Right renal cortex interstitium (tissue), 3 donors: Measurements from ENCODE around the gene PSMB11. TPM values are rescaled to one million over a fixed set of nuclear protein-coding genes. Genes with fewer than 3 reads are reported as not detected.
"Not testable (repeated sequence)": the region's sequence is repeated elsewhere in the genome, so short reads cannot be mapped to it uniquely, and the experiment has no call there.

Experiments
- DNase-seq, 3 donors: peaks; one replicate each; pipeline ENCODE4 v3.0.0-alpha.2; 2013; ENCODE audit warnings: low read depth in 3 of 3, low spot score in 2 of 3
- polyA plus RNA-seq, 3 donors: library from polyadenylated mRNA; unstranded; fragments of 120-200 nt; gene quantifications; one replicate each; pipeline ENCODE4 v1.2.1, GENCODE V29; 2013; ENCODE audit not compliant: insufficient read length in 3 of 3

The PSMB11 gene
- polyA plus RNA-seq, 3 donors, result not detected

DNA sequence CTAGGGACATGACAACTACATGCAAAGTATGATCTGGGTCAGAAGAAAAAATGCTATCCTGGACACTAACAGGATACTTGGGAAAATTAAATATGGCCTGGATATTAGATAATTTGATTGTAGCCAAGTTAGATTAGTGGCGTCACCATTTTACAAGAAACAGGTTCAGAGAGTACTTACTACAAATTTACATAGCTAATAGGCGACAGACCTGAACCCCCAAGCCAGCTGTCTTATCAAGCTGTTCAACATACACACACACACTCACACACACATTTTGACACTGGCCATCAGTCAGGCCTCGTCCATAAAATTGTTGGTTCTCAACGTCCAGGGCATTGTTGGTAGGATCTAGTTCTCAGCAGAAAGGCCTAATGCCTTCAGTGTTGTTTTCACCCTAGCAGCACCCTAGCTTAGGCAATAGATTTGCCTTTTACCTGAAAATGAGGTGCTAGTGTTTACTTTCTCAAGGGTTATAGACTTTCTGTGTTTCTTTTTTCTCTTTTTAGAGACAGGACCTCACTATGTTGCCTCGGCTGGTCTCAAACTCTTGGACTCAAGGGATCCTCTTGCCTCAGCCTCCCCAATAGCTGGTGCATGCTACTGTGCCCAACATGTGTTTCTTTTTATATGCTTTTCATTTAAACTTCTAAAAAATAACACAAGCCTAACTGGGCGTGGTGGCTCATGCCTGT is 28.8 kb upstream of the PSMB11 start:
- no peak for DNase-seq

GRCh38 chr14:23013749-23014054 is 28.3 kb upstream of the PSMB11 start:
- not testable (repeated sequence) for DNase-seq

- DNase-seq, result no peak
These were observed 26.4 kb upstream of the PSMB11 start for GRCh38 chr14:23015618-23016017.

DNA sequence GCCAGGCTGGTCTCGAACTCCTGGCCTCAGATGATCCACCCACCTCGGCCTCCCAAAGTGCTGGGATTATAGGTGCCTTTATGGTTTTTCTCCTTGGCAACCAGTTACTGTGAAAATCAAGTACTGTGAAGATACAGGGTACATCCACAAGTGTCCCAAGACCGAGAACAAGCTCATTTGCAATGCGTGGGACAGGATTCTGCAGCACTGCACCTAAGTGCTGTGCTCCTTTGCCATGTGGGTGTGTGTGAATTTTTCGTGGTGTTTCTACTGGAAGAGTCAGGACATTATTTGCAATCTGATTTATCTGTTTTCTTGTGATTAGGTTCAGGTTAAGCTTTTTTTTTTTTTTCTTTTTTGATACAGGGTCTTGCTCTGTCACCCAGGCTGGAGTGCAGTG is 24.9 kb upstream of the PSMB11 start:
- no peak for DNase-seq

DNA sequence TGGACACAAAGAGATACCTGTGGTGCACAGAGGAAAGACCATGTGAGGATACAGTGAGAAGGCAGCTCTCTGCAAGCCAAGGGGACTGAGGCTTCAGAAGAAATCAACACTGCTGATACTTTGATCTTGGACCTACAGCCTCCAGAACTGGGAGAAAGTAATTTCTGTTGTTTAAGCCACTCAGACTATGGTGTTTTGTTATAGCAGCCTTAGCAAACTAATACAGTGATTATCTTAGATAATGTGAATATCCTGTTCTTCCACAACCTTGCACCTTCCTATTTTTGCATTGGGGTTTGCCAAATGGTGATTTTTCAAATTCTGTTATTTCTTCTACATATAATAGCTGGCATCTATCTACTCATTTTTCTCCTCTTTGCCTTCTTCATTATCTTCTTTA is 23.9 kb upstream of the PSMB11 start:
- DNase-seq, result no peak

DNA sequence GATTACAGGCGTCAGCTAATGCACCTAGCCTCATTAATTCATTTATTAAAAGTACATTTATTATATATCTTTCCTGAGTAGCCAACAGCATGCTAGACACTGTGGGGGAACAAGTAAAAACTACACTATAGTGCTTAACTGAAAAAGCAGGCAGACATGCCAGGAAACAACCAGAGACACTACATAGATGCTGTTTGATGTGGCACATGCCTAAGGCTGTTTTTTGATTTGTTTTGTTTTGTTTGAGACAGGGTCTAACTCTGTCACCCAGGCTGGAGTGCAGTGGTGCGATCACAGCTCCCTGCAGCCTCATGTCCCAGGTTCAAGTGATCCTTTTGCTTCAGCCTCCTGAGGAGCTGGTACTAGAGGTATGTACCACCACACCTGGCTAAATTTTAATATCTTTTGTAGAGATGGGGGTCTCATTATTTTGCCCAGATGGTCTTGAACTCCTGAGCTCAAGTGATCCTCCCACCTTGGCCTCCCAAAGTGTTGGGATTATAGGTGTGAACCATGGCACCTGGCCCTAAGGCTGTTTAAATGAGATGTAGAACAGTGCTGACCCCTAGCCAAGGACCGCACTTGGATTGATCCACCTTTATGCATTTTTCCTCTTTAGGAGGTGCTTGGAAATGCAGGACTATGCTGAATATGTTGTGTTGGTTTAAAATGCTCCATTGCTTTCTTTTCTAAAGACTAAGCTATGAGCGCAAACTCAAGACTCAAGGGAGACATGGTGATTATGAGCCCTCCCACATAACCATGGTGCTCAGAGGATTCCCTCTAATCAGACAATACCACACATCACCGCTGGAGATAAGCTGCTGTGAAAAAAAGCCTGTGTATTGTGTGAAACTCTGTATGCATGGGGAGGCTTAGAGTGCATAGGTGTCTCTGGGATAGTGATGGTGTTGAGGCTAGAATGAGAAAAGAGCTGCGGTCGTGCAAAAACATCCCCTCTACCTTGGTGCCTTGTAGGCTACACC is 21.6 kb upstream of the PSMB11 start:
- DNase-seq, result no peak

- no peak for DNase-seq
These were observed 20.6 kb upstream of the PSMB11 start for GRCh38 chr14:23021434-23021833.

DNA sequence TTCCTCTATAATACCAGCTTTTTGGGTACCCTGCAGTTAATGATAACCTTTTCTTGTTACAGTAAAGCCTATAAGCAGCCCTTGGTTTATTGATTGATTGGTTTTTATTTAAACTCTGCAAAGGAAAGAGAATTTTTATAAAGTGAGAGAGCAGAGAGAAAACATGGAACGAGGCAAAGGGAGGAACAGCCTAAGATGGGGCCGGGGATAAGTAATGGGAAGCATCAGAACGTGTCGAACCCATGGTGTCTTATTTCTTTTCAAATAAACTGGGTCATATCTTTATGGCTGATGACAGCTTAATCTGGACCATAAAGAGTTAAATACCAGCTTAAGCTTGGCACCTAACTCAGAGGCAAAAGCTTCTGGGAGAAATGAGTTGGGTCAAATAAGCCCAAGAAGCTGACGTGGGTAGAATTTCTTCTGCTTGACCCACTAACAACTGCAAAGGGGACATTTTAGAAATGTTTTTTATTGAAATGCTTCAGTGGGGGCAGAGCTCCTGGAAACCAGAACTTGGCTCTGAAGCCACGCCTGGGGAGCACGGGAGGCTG is 20.0 kb upstream of the PSMB11 start:
- no peak for DNase-seq

DNA sequence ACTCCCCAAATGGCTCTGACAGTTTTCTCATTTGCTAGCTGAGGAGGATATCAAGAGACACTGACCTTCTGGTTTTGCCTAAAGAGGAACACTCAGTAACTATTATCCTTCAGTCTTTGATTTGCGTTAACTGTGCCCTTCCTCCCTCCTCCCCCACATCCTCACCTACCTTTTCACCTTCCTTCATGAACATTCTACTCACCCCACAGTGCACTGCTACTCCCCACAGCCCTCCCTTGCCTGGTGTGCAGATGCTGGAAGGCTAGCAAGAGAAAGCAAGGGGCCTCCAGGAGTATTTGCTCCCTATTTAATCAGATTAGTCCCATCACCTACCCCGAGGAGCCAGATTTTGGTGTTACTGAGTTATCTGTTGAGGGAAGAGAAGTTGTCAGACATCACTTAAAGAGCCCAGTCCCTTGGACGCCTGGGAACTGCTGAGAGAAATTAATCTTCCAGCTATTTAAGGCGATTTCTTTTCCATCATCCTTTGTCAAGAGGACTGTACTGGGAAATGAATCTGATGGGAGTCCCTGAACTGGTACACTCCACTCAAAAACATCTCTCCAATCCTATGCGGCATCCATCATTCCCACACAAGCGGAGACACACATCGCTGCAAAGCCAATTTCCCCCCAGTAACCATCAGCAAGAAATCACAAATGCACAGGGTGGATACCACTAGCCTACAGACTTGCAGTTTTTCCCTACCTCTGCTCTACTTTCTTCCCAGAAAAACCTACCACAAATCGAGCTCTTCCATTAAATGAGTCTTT is 18.8 kb upstream of the PSMB11 start:
- DNase-seq, result no peak

DNA sequence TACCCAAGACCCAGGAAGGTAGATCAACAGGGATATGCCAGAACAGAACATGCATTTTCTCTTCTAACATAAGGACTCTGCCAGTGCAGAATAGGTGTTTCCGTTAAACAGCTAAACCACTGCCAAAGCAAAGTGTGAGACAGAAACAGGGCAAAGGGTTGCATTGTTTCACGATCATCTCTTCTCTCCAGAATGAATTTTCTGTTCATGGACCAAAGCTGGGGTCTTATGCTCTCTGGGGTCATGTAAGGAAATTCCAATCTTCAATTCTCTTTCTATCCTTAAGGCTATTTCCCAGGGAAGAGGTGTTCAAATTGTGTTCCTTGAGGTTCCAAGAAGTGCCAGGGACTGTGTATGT is 18.2 kb upstream of the PSMB11 start:
- no peak for DNase-seq

- DNase-seq, result no peak
These were observed 17.4 kb upstream of the PSMB11 start for GRCh38 chr14:23024612-23025075.

DNA sequence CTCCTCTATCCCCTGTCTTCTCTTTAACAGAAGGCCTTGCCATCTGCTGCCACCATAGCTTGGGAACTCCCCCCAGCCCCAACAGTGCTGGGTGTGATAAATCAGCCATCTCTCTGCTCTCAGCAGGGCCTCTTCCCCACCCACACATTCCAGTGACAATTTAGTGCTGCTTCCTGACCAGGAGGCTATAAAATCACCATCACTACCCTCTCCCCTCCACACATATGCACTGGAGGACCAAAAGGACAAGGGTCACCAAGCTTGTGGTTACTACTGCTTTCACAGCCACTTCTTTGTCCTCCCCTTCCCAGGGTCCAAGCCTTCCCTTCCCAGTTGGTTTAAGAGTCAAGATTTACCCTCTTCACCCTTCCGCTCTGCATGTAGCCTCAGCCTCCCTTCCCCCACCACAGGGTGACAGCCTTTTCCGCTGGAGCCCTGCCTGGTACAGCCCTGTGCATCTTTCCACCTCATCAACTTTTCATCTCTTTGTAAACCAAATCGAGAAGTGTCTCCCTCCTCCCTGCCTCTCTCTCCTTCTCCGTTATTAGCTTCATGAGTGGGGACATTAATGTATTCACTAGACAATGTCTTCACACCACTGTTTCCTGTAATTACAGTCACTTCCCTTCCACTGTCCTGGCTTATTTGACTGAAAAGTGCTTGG is 16.7 kb upstream of the PSMB11 start:
- DNase-seq, result peak in 1 of 3 donors; percentile 68

- DNase-seq, result no peak
These were observed 13.2 kb upstream of the PSMB11 start for GRCh38 chr14:23028799-23029198.

DNA sequence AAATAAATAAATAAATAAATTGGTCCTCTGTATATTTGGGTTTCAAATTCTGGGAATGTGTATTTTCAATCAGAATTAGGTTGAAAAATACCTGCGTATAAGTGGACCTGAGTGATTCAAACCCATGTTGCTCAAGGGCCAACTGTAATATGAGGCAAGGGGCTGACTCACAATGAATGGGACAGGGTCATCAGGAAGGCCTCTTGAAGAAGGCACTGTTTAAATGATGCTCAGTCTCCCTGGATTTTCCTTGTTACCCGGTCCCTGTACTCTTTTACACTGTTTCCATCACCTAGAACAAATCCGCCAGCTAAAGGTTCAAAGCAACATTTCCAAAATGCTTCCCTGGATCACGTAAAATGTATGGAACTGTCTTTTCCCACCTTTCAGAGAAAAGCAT is 11.1 kb upstream of the PSMB11 start:
- DNase-seq, result no peak

DNA sequence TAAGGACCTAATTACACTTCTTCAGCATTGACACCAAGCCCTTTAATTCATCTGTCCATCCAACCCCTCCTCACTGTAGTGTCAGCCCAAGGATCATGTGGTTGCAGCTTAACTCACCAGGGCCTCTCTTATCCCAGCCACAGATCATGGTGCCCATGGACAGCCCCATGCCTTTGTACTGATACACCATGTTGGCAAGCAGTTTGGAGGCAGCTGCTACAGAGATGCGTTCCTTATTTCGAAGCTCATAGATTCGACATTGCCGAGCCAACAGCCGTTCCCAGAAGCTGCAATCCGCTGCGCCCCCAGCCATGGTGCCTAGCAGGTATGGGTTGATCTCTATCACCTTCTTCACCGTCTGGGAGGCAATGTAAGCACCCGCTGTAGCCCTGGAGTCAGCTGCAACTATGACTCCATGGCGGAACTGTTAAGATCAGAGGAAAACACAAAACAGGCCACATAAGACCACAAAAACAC is 8.7 kb upstream of the PSMB11 start:
- DNase-seq, result no peak

DNA sequence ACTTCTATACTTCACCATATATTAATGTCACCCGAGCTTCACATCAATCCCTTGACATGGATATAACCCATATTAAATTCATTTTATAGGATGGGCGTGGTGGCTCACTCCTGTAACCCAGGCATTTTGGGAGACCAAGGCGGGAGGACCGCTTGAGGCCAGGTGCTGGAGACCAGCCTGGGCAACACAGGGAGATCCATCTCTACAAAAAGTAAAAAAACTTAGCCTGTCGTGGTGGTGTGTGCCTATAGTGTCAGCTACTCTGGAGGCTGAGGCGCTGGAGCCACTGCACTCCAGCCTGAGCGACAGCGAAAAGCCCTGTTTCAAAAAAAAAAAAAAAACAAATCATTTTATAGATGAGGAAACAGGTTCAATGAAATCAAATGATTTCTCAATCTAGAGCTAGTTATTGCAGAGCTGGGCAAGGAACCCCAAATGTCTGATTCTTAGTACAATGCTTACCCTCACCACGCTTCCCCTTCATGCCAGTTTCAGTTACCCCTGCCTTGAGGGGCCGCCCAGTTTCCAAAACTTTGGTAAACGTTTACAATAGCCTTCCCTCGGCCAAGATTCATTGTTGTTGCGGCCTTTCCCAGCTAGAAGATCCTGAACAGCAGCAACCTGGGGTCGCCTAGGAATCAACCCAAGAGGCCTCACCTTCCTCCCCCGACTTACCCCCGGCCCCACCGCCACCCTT is 8.1 kb upstream of the PSMB11 start:
- DNase-seq, result no peak

GRCh38 chr14:23034498-23035302 is 7.3 kb upstream of the PSMB11 start, which contains the start of gene PSMB5:
PSMB5 (minus strand) TSS chr14:23034900; CDS start chr14:23034881, 19 bp downstream.
- DNase-seq, result peak; percentile 93 to 97 (median 95)

- DNase-seq, result no peak
These were observed 6.5 kb upstream of the PSMB11 start for GRCh38 chr14:23035303-23036144.
